NCI-H1694 (cell line): Measurements from ENCODE around the gene CKB.

Experiments used
- DNase-seq: peaks from one replicate; lab custom pipeline; 2025; lab: John Stamatoyannopoulos, UW

Gene CKB

DNA sequence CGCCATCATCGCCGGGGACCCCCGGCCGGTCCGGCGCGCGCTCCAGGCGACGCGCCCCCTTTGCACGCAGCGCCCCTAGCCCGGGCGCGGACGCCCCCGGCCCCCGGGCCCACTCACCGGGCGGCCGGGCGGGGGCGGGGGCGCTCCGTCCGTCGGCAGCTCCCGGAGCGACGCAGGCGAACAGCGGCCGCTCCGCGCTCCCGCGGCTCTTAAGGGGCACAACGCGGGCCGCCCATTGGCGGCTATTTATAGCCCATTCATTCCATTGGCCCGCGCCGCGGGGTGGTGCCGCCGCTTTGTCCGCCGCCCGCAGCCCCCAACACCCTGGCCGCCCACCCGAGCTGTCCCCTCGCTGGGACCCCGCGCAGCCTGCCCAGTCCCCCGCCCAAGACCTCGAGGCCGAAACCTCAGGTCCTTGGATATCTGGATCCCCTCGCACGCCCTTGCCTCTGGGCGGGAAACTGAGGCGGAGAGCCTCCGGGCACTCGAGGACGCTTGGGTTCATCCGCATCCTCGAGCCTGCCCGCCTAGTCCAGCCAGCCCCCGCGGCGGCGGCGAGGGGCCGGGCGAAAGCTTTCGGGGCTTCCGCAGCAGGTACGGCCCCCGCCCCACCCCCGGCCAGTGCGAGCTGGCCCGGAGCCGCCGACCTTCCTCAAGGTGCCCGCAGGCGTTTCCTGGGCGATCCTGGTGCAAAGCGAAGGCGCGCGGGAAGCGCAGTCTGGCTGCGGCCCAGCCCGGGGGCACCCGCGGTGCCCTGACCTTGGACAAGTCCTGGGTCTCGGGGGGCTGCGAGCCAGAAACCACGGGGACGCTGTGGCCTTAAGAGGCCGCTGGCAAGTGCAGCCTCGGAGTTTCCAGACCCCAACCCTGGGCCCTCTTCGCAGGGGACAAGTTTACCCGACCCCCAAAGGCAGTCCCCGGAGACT is at the start of gene CKB:
TSS of gene CKB (minus strand) at position 182 of the 926 bp plus-strand sequence. CDS start 337 bp downstream, outside the sequence.
- DNase-seq, result peak; percentile 93

DNA sequence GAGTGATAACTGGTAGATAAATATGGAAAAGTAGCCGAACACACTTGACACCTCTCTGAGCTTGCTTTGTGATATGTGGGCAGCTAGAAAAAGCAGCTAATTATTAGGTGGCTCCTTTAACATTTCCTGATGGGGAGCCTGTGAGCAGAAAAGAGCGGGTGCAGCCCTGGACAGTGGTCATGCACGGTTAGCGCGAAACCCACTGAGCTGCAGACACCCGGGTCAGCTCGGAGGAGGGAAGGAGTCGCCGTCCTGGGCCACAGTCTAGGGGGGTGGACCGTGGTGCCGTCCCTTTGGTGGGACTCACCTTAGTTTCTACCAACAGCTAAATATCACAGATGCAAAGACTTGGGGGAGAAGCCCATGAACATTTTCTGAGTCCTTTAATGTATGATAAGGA is 46.8 kb upstream of the CKB start:
- no peak for DNase-seq

GRCh38 chr14:103568952-103569351 is 46.3 kb upstream of the CKB start:
- DNase-seq, result no peak

DNA sequence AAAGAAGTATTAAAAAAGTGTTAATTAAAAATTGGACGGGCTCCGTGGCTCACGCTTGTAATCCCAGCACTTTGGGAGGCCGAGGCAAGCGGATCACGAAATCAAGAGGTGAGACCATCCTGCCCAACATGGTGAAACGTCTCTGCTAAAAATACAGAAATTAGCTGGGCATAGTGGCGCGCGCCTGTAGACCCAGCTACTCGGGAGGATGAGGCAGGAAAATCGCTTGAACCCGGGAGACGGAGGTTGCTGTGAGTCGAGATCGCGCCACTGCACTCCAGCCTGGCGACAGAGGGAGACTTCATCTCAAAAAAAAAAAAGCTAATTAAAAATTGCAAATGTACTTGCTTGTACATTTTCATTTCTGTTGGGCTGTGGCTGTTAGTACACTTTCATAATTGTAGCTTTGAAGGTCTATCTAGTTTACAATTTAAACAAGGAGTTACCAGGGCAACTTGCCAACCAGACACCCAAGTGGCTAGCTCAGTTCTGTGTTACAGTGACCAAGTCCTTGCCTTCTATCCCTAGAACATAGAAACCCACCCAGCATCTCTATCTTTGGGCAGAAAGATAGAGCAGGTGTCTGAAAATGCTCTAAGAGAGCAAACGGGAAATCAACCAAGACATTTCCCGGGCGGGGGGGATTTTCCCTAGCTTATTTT is 41.3 kb upstream of the CKB start:
- no peak for DNase-seq

- DNase-seq, result no peak
These were observed 40.6 kb upstream of the CKB start for GRCh38 chr14:103563226-103563620.

DNA sequence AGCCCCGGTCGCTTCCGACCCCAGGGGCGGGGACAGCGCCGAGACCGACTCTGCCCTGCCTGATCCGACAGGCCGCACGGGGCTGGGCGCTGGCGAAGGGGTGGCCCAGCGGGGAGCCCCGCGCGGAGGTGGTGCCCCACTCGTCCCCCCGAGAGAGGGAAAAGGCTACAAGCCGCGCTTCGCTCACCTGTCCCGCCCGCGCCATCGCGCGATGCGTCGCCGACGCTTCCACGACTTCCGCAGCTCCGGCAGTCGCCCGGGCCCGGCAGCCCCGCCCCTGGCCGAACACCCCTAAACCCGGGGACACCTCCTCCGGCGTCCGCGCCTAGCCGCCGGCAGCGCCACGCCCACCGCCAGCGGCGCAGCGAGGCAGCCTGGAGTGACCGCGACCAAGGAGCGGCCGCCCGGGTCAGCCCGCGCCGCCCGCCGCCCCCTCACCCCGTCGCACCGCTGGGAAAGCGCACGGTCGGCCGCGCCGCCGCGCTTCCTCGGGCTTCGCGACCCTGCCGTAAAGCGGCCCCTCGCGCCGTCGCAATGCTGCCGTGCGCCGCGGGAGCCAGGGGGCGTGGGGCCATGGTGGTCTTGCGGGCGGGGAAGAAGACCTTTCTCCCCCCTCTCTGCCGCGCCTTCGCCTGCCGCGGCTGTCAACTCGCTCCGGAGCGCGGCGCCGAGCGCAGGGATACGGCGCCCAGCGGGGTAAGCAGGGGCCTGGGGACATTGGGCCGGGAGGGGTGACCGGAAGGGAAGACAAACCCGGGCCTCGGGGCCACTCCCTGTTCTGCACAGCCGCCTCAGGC is 40.0 kb upstream of the CKB start, which contains the start of the genes BAG5 and COA8:
TSS of gene BAG5 (minus strand) at position 229 of the 797 bp plus-strand sequence. CDS start 1,493 bp downstream, outside the sequence.
TSS of gene COA8 (plus strand) at position 532 of the 797 bp plus-strand sequence. CDS start at position 574, 42 bp downstream.
- DNase-seq, result peak; percentile 80

DNA sequence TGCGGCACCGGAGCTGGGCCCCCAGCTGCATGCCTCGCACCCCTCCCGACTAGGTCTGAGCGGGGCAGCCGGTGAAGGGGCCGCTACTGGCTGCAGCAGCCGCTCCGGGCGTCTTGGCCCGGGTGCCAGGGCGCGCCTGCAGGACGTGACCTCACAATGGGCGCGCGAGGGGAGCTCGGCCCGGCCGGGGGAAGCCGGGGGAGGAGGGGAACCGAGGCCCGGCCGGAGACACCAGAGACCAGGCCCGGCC is 39.5 kb upstream of the CKB start:
- no peak for DNase-seq

- DNase-seq, result peak; percentile 41
These were observed 39.0 kb upstream of the CKB start for GRCh38 chr14:103561381-103562178.

DNA sequence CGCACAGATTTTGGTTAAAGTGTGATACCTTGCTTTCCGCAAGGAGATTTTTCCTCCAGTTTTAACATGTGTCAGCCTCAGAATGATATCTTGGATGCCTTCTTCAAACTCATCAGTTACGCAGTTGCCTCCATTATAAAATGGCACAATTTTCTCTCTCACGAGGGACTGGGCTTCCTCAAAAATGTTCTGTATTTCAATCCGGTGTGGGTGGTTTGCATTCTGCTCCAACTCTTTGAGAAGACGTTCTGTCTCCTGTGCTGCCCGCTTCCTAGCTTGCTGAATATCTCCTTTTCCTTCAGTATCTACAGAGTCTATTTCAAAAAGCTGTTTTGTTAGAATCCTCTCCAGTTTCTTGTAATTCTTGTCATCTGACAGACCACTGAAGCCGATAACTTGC is 38.1 kb upstream of the CKB start:
- DNase-seq, result no peak

DNA sequence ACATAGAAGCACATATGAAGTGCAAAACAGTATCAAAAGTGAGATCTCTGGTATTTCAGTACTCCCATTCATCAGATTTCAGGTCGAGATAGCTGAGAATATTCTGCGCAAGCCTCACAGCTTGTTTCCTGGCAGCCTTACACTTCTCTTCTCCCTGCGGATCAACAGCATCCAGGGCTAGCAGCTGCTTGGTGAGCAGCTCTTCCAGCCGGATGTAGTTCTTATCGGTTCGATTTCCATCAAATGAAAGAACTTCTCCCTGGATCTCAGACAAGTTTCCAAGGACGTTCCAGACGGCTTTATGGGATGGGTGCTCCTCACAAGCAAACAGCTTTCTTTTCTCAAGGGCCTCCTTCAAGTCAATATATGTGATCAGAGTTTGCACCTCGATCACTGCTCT is 37.1 kb upstream of the CKB start:
- no peak for DNase-seq

GRCh38 chr14:103558071-103558882 is 35.6 kb upstream of the CKB start:
- DNase-seq, result no peak

- no peak for DNase-seq
These were observed 34.5 kb upstream of the CKB start for GRCh38 chr14:103556946-103557758.

GRCh38 chr14:103555559-103556337 is 33.1 kb upstream of the CKB start:
- DNase-seq, result no peak

DNA sequence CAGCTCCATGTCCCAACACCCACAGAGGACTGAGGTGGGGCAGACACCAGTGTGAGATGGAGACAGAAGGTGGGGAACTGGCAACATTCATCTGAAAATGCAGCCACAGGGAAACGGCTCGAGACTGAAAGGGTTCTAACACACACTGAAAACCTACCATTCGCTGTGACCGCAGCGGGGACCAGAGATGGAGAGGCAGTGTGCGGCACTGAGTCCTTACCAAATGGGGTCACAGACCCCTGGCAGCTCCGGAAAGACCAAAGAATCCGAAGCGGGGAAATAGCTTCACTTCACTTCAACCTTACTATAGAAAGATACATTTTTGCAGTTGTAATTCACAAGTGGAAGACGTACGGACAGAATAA is 30.2 kb upstream of the CKB start:
- no peak for DNase-seq

GRCh38 chr14:103552011-103552845 is 29.6 kb upstream of the CKB start:
- no peak for DNase-seq

GRCh38 chr14:103551338-103551762 is 28.7 kb upstream of the CKB start:
- no peak for DNase-seq

- no peak for DNase-seq
These were observed 28.1 kb upstream of the CKB start for GRCh38 chr14:103550451-103551337.
